ENCODE data around the gene CACNA1C. TPM values are rescaled to one million over a fixed set of nuclear protein-coding genes. Genes with fewer than 3 reads are reported as not detected.
A peak's percentile ranks its signal among the peaks of the same experiment; 100 is the strongest.

CACNA1C gene
- total and polyA plus RNA-seq, 2 of the 4 experiments (the other 2 are of a cell fraction) = 1.6 to 2.6 TPM

DNA sequence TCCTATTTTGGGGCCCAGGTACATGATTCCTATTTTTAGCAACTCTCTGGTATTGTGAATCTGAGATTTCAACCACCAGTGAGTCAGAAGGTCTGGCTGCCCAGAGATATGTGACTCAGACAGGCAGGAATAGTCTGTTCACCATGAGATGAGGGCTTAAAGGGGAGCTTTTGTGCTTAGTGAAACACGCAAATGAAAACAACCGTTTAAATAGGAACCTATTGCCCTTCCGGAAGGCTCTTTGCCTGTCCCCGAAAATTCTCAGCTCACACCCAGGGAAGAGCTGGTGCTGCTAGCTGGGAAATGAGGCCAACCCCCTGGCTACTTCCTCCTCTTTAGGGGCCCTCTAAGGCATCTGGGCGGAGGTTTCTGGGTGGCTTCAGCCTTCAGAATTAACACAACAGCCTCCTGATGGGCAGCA lies 283.6 kb downstream of the CACNA1C start (continued):
- TF ChIP-seq RFX5 (IDR thresholded peaks at IDR 0.05; ENCODE audit: low read depth, low read length) = peak; percentile 45; the same call in 1 of the 2 replicates

DNA sequence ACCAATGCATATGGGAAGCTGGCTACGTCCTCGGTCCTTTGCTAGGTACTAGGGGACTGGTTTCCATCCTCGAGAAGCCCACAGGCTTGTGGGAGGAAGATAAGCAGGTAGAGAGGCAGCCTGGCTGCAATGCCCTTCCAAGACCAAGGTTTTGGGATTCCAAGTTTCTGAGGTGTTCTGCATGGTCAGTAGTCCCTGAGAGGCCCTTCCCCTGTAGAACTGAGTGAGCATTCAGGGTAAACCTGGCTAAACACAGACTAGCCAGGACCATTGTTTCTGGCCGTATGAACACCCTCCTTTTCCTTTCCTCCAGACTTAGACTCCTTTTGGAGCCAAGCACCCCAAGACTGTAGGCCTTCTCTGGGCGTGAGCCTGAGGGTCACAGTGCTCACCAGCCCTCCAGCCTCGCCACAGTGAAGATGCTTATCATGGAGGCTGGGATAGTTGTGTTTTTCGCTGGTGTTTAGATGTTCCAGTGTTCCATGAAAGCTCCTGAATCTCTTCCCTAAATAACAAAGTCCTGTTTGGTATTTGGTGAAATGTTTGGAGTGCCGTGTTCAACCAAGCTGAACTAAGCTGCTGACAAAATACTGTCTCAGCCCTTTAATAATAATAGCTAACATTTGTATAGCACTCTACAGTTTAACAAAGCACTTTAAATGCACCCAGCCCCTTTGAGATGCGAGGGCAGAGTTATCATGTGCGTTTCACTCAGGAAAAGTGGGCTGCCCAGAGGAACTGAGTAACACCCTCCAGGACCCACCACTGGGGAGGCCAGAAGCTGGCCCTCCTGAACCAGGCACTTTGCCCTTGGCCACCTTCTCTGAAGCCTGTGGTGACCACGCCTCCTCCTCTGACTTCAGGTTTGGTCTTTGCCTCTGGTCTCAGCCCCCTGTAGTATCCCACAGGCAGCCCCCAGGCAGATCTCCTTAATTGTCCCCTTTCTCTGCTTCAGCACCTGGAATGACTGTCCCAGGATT lies 284.5 kb downstream of the CACNA1C start:
- CTCF ChIA-PET = interaction anchor here (0.7 kb wide), 1 partner anchor 29 kb away, joined by 3 read pairs; no protein-coding TSS in a partner anchor
- Histone ChIP-seq H2AK9ac (replicated peaks; ENCODE audit: low read depth, low read length, poor library complexity) (peak overlapping the region; percentile 85), H3K14ac (replicated peaks; ENCODE audit: low read depth, low read length) (peak overlapping the region; percentile 91), H4K91ac (ENCODE audit: insufficient read depth, low read depth, low read length) (peak overlapping the region; percentile 95), H3K9me1 (ENCODE audit: insufficient read depth, low read length) (peaks cover 58% of the 10 kb centered on the region), H3K27ac (ENCODE audit: insufficient read depth, low read length) (peak overlapping the region; percentile 70), H3K27me3 (ENCODE audit: control insufficient read depth, insufficient read depth, low read length) (no peaks in the 10 kb centered on the region), H3K9ac (ENCODE audit: low read depth, low read length) (no peak overlapping the region), H3K4me1 (ENCODE audit: control insufficient read depth, insufficient read depth, low read length) (peaks cover 46% of the 10 kb centered on the region), H2BK20ac (ENCODE audit: low read depth, low read length) (peak overlapping the region; percentile 96), H3K4me2 (ENCODE audit: low read depth, low read length) (no peak overlapping the region), H2BK15ac (ENCODE audit: low read depth, low read length) (peak overlapping the region; percentile 92), H3K79me1 (ENCODE audit: low read depth in 1 of 2, low read length in 2 of 2) (peaks cover 6 to 59% of the 10 kb centered on the region in 2 experiments; a peak in 2 of 4 replicates), H2AFZ (replicated peaks; ENCODE audit: low read length, poor library complexity) (peak overlapping the region; percentile 25), H2AK5ac (ENCODE audit: low read depth, low read length) (peak overlapping the region; percentile 99), H3K4me3 (ENCODE audit: insufficient read depth, low read depth, low read length) (no peak overlapping the region), H3K9me3 (ENCODE audit: control insufficient read depth, insufficient read depth, low read length) (no peaks in the 10 kb centered on the region), H4K20me1 (ENCODE audit: insufficient read depth, low read length) (no peaks in the 10 kb centered on the region), H3K4ac (ENCODE audit: low read depth, low read length) (peak overlapping the region; percentile 97), H4K8ac (ENCODE audit: low read depth in 2 of 2, low read length in 2 of 2) (peak overlapping the region; percentile 66 to 91), H3K18ac (ENCODE audit: low read depth, low read length) (peak overlapping the region; percentile 36), H3K23ac (ENCODE audit: low read depth, low read length) (peak overlapping the region; percentile 29), H2BK120ac (ENCODE audit: low read depth, low read length) (peak overlapping the region; percentile 96), H2BK5ac (ENCODE audit: low read depth, low read length, poor library complexity, severe bottlenecking) (peak overlapping the region; percentile 91), H4K5ac (ENCODE audit: low read depth, low read length) (peak overlapping the region; percentile 83), H3K36me3 (ENCODE audit: control insufficient read depth, insufficient read depth, low read length) (no peaks in the 10 kb centered on the region), H3K56ac (ENCODE audit: extremely low read depth, insufficient read depth, low read length) (peak overlapping the region; percentile 49; the same call in 1 of the 2 replicates)
- POLR2A ChIA-PET (ENCODE audit: unreplicated experiment) = no interaction called here
- TF ChIP-seq FOS (IDR thresholded peaks at IDR 0.05; ENCODE audit: low read depth, low read length) = no peak
- no peak for TF ChIP-seq MXI1 (IDR thresholded peaks at IDR 0.05; ENCODE audit: borderline replicate concordance, low read depth, low read length)
- no peak for TF ChIP-seq RCOR1 (IDR thresholded peaks at IDR 0.05; ENCODE audit: insufficient replicate concordance, low read length)
- in situ Hi-C loops (cut with MboI; ENCODE audit: low sequenced_read_pairs) (no loop called here), intact Hi-C loops (cut with micrococcal nuclease) (no loop called here), dilution Hi-C loops (cut with HindIII; ENCODE audit: low sequenced_read_pairs, unreplicated experiment) (no loop called here)
- BruUV-seq (replicated peaks) = no TSS peak
- DNase-seq = no peak
- WGBS, 2 experiments (ENCODE audit: extremely low coverage in 2 of 2, insufficient read length in 1 of 2) = no CpG with 5 or more reads among the region's 11 CpGs
- no peak for ATAC-seq (ENCODE audit: low read depth)

Measured in IMR-90 (cell line).